NOMO-1 (cell line): Measurements from ENCODE around the gene SYNE2.

Experiments
- DNase-seq, 2 experiments: peaks; one replicate each; lab custom pipeline; 2025; ENCODE audit not compliant: unreplicated experiment in 2 of 2; lab: John Stamatoyannopoulos, UW

Gene SYNE2

DNA sequence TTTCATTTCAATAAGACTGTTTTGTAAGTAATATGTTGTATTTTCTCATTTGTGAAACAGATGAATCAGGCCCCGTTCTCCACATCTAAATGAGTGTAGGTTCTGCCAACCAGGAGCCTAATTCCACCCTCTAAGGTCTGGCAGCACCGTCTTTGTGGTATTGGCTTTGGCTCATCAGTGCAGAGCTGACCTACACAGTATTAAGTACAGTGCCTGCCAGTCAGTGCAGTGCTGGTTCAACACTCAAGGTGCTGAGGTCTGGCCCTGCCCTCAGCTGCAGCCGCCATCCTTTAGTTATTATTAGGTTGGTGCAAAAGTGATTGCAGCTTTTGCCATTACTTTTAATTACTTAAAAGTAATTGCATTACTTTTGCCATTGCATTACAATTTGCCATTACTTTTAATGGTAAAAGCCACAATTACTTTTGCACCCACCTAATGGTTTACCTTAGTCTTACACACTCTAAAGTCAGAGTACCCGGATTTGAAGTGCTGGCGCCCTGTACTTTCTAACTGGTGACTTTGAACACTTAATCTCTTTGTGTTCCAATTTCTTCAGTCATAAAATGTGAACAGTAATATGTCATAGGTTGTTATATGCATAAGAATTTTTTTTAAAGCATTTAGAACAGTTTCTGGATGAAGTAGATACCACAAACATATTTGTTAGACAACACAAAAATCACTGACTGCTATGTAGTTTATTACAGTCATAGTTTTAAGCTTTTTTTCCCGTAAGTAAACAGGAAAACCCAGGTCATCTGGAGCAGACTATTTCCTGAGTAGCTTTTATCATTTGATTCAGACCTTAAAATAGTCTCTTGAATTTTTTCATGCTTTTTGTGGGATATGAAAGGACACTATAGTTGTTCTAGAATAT lies 99.5 kb downstream of the SYNE2 start:
- DNase-seq, result no peak

DNA sequence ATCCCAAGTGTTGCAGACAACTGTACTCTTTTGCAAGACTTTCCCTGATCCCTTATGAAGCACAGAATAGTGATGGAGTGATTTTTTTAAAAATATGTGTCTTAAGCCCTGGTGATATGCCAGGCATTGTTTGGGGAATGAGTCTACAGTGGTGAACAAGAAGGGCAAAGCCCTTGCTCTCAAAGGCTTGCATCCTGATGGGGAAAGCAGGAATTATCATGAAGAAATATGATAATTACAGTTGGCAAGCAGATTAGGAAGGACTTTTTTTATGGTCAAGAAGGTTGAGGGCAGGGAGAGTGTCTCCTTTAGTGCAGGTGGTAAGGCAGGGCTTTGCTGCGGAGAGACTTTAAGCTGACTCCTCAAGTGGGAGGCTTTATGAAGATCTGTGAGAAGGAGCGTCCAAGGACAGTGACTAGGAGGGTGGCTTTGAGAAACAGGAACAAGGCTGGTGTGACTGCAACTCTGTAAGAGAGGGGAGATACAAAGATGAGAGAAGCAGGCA lies 100.2 kb downstream of the SYNE2 start:
- no peak for DNase-seq

DNA sequence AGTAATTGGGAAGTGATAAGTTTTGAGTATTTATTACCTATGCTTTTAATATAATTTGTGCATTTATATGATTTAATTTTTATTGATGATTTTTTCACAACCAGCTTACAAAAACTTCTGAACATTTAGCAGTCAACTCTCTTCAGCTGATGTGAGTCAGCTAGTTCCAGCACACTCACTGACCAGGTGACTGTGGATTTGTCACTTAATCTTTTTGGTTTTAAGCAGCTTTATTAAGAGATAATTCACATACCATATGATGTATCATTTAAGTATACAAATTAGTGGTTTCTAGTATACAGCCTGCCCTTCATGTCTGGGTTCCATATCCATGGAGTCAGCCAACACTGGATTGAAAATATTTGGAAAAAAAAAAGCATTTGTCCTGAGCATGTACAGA lies 103.5 kb downstream of the SYNE2 start:
- no peak for DNase-seq

DNA sequence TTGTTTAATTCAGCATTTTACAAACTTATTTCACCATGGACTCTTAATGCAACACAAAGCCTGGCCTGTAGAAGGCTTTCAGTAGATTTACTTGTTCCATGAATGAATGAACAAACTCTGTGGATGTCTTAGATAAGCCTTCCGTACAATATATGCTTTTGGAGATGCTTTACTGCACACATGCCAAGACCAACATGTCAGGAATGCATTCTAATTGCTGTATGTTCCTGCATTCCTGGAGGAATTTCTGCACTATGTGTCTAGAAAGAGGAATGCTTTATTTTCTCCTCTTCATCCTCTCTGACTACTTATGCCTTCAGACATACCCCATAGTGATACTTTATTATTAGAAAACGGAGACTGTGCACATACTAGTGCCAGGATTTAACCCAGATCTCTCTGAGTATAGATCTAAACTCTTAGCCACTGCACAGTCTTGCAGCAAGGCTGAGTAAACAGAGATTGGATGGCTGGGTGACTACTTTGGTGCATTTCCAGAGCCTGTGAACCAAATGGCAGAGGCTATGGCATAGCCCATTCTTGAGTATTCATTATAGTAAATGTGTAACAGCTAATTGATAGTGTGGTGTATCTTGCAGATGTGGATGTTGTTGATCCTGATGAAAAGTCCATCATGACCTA lies 108.2 kb downstream of the SYNE2 start:
- no peak for DNase-seq

DNA sequence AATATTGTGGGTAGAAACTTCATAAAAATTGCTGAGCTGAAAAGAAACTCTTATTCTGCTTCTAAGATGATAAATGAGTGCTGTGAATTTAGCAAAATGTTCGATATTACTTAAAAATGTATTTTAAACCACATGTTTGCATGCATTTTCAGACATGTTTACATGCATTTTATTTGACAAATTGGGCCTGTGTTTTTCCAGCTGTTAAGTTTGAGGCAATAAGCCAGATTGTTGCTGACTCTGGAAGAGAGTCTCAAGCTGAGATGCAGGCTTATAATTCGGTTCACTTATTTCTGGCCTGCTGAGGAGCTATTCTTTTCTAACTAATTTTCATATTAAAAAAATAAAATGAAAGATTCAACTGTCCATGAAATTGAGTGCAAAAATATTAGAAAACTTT lies 110.1 kb downstream of the SYNE2 start:
- DNase-seq, result no peak

GRCh38 chr14:63963439-63963838 lies 110.6 kb downstream of the SYNE2 start:
- no peak for DNase-seq

DNA sequence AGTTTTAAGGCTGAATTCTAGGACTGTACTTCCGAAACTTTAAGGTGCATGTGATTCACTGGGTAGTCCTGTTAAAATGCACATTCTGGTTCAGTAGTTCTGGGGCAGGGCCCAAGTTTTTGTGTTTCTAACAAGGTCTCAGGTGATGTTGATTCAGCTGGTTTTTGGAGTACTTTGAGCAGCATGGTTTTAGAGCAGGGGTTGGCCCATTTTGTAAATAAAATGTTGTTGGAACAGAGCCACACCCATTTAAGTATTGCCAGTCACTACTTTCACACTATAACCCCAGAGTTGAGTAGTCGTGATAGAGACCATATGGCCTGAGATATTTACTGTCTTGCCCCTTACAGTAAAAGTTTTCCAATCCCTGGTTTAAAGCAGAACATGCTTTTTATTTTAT lies 111.3 kb downstream of the SYNE2 start:
- no peak for DNase-seq

- DNase-seq, result no peak
Observed at GRCh38 chr14:63966407-63966806, 113.6 kb downstream of the SYNE2 start.

- DNase-seq, result no peak
Observed at GRCh38 chr14:63972323-63972932, 119.6 kb downstream of the SYNE2 start.

DNA sequence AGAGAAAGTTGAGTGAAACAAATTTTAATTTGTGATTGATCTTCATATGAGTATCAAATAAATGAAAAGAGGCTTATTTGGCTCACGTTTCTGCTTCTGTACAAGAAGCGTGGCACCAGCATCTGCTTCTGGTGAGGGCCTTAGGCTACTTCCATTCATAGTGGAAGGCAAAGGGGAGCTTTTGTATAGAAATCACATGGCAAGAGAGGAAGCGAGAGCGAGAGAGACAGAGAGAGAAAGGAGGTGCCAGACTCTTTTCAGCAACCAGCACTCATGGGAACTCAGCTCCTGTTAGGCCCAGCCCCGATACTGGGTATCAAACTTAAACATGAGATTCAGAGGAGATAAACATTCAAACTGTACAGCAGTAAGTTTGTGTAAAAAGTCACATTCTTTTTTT lies 121.4 kb downstream of the SYNE2 start:
- DNase-seq, result no peak

GRCh38 chr14:63981569-63981968 lies 128.8 kb downstream of the SYNE2 start:
- no peak for DNase-seq

- no peak for DNase-seq
Observed at GRCh38 chr14:63982156-63982555, 129.4 kb downstream of the SYNE2 start.

- DNase-seq, result no peak
Observed at GRCh38 chr14:63982629-63983028, 129.8 kb downstream of the SYNE2 start.

GRCh38 chr14:63986789-63987533 lies 134.2 kb downstream of the SYNE2 start:
- no peak for DNase-seq

GRCh38 chr14:63988579-63988978 lies 135.8 kb downstream of the SYNE2 start:
- DNase-seq, result no peak

DNA sequence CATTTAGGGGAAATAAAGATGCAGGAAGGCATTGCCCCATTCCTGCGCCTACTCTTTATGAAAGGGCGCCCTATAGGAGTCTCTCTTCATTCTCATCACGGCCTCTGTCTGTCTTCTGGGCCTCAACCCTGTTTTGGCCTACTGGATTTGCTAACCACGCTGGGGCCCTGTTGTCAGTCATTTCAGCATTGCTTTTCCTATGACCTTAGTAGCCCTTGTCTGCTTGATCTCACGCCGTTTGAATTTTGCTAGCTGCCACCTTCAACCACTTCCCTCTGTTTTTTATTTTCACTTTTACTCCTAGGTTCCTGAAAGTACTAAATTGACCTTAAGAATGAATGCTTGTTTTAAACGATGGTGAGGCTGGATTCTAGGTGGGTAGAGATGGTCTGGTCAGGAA lies 139.0 kb downstream of the SYNE2 start:
- peak in 1 of 2 experiments; percentile 13 for DNase-seq

GRCh38 chr14:63992858-63993257 lies 140.1 kb downstream of the SYNE2 start:
- no peak for DNase-seq

DNA sequence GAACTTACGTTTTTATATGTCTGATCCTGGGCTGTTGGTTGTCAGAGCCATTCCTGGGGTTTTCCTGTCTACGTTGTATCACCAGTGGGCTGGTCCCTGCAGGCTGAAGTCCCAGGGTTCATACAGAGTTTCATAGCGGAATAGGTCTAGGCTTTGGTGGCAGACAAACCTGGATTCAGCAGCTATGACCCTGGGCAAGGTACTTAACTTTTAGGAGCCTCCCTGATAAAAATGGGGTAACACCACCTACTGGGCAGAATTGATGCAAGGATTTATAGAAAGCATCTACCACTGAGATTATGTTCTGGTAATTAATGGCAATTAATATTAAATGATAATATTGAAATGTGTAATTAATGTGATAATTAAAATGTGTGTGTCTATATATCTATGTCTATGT lies 141.2 kb downstream of the SYNE2 start:
- no peak for DNase-seq

GRCh38 chr14:63995285-63995684 lies 142.5 kb downstream of the SYNE2 start:
- DNase-seq, result no peak

DNA sequence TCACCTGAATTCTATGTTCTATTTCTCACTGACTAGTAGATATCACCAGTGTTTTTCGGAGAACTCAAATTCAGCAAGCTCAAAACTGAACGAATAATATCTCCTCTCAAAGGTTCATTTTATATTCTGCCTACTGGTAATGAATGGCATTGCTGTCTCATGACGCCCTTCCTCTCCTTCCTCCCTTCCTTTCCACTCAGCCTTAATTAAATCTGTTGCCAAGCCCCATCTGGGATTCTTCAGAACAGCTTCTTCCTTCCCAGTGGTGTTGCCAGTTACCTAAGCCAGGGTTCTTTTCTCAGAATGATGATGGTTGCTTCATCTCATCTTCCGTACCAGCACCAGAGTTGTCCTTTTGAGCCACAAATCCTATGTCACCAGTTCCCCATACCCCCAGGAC lies 143.2 kb downstream of the SYNE2 start:
- DNase-seq, result no peak

DNA sequence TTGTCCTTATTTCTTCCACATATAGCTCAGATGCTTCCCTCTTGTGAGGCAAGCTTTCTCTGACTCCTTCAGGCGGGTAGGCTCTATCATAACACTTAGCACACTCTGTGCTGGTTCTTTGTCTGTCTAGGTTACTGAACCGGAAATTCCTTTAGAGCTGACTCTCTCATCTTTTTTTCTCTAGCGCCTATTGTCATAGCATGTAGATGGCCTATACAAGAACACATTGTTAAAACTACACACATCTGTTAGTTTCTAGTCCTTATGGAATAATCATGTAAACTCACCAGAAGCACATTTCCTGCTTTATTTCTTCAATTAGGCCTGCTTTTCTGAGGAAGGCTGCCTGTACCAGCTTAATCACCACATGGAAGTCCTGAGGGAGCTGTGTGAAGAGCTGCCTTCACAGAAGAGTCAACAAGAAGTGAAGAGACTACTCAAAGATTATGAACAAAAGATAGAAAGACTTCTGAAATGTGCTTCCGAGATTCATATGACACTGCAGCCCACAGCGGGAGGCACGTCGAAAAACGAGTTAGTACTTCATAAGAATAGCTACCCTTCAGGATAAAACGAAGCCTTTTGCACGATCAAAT lies 143.9 kb downstream of the SYNE2 start:
- DNase-seq, result no peak
